22Rv1 (cell line): Measurements from ENCODE around the gene CCDC85A.

Experiments
- ZFX ChIP-seq: fragments of 450-650 bp; IDR thresholded peaks from 2 replicates; pipeline ENCODE4 v1.6.1; 2017; ENCODE audit warnings: antibody characterized with exemption, borderline replicate concordance
- TF ChIP-seq, protein P1 (sequence below): fragments of 450-650 bp; IDR thresholded peaks from 2 replicates; pipeline ENCODE4 v1.5.1; 2017; ENCODE audit warnings: mild to moderate bottlenecking

DNA sequence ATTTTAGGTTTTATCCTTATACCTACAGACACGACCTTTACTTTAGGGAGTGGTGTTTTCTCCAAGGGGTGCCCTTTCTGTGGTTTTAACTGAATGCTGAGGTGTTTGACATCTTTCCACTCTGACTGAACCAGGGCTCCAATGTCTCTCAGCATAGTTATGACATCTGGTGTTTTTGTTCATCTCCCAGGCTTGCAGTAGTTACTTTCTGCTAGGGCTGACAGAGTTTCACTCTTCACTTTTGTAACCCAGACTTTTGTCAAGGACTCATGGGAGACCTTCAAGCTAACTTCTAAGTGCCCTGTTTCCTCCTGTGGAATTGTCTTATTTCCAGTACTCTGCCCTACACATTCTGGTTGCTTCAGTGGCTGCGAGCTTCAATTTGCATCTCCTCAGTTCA, 103.1 kb downstream of the CCDC85A start:
- TF ChIP-seq ZFX = no peak
- TF ChIP-seq, protein P1, sequence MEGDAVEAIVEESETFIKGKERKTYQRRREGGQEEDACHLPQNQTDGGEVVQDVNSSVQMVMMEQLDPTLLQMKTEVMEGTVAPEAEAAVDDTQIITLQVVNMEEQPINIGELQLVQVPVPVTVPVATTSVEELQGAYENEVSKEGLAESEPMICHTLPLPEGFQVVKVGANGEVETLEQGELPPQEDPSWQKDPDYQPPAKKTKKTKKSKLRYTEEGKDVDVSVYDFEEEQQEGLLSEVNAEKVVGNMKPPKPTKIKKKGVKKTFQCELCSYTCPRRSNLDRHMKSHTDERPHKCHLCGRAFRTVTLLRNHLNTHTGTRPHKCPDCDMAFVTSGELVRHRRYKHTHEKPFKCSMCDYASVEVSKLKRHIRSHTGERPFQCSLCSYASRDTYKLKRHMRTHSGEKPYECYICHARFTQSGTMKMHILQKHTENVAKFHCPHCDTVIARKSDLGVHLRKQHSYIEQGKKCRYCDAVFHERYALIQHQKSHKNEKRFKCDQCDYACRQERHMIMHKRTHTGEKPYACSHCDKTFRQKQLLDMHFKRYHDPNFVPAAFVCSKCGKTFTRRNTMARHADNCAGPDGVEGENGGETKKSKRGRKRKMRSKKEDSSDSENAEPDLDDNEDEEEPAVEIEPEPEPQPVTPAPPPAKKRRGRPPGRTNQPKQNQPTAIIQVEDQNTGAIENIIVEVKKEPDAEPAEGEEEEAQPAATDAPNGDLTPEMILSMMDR = no peak
